ENCODE measurements around the gene XRCC4. TPM values are rescaled to one million over a fixed set of nuclear protein-coding genes. Genes with fewer than 3 reads are reported as not detected.
"Not testable (repeated sequence)": the region's sequence is repeated elsewhere in the genome, so short reads cannot be mapped to it uniquely, and the experiment has no call there.

XRCC4 gene
- total RNA-seq, 2 experiments from 2014 or later, result 9.5 to 11.6 TPM

DNA sequence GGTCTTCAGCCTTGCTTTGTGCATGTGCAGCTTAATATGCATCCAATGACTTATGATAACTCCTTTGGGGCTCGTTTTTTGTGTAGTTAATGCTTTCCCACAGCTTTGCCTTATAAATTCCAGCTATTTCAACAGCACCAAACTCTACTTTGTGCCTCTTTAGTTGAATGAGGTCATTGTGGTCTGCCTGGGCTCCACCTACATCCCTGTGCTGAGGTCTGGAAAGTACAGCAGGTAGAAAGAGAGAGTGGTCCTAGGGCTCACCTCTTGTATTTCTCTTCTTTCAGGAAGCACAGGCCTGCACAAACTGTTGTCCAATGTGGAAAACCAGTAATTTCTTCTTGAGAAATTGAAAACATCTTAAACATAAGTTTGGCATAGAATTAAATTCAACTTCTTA, 167.2 kb downstream of the XRCC4 start:
- POLR2A ChIA-PET, result no interaction called here
- H3K4me3 Mint-ChIP-seq, result no peak overlapping the region
- H3K36me3 Mint-ChIP-seq (ENCODE audit: low read depth), result peaks cover 2% of the 10 kb centered on the region
- no peak for DNase-seq
- no peaks in the 10 kb centered on the region for H3K4me1 Mint-ChIP-seq
- H3K27ac Mint-ChIP-seq, result no peak overlapping the region
- no peaks in the 10 kb centered on the region for H3K9me3 Mint-ChIP-seq
- CTCF ChIA-PET, result no interaction called here
- no peaks in the 10 kb centered on the region for H3K27me3 Mint-ChIP-seq

DNA sequence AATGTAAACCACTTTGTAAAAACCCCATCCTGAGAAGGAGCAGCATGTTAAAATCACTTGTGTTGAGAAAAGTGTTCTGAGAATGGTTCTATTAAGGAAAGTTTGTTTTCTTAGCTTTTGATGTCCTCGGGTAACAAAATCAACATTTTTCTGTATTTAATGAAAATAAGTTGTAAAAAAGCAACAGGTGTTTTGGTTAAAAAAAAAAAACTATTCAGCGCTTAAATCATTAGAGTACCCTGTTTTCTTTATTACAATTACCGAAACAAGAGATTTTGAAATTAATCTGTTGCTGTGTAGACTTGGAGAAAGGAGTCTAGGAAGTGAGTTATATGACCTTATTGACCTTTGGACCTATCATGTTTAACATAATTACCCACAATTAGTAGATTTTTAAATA, 167.7 kb downstream of the XRCC4 start:
- no peaks in the 10 kb centered on the region for H3K4me1 Mint-ChIP-seq
- H3K9me3 Mint-ChIP-seq, result no peaks in the 10 kb centered on the region
- DNase-seq, result no peak
- ChIA-PET POLR2A (no interaction called here), CTCF (no interaction called here)
- H3K36me3 Mint-ChIP-seq (ENCODE audit: low read depth), result peaks cover 2% of the 10 kb centered on the region
- H3K27me3 Mint-ChIP-seq, result no peaks in the 10 kb centered on the region
- no peak overlapping the region for H3K27ac Mint-ChIP-seq
- H3K4me3 Mint-ChIP-seq, result no peak overlapping the region

DNA sequence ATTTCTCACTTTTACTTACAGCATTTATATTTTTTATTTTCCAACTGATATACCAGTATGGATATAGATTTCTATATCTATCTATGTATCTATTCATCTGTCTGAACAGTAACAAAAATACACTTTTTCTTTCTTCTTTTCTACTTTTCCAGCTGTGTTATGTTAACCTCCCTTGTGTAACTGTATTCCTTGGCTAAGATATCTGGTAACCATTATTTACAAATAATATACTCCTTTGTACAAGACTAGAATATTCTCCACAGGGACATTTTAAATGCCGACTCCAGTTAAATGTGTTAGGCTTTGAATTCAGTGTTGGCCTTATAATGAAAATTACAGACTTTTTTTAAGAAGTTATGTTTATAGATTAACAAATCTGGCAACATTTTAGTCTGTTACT, 168.7 kb downstream of the XRCC4 start:
- no peak for DNase-seq
- Mint-ChIP-seq H3K9me3 (no peaks in the 10 kb centered on the region), H3K4me3 (no peak overlapping the region), H3K27me3 (no peaks in the 10 kb centered on the region), H3K36me3 (ENCODE audit: low read depth) (peaks cover 2% of the 10 kb centered on the region), H3K27ac (no peak overlapping the region), H3K4me1 (no peaks in the 10 kb centered on the region)
- ChIA-PET POLR2A (no interaction called here), CTCF (no interaction called here)

DNA sequence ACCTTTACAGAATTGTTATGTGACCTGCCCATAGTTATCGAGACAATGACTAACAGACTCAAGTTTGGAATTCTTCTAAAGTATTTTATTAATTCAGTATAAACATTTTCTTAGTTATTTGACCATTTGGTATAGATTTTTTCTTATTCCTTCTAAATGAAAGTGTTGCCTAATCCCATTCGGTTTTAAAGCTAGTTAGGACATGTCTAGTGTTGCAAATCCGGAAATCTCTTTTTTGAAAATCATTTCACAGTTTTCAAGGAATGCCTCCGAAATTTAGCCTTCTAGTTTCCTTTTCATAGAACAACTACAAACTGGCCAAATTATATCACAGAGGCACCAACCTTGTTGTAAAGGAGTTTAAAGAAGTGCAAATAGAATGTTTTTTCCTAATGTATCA, 171.8 kb downstream of the XRCC4 start:
- no peak for DNase-seq
- ChIA-PET POLR2A (interaction anchor here (0.6 kb wide), 1 partner anchor 172 kb away, joined by 3 read pairs; the partner anchor contains the start of gene XRCC4), CTCF (no interaction called here)
- Mint-ChIP-seq H3K9me3 (no peaks in the 10 kb centered on the region), H3K4me3 (no peak overlapping the region), H3K36me3 (ENCODE audit: low read depth) (no peaks in the 10 kb centered on the region), H3K27me3 (no peaks in the 10 kb centered on the region), H3K27ac (no peak overlapping the region), H3K4me1 (no peaks in the 10 kb centered on the region)

DNA sequence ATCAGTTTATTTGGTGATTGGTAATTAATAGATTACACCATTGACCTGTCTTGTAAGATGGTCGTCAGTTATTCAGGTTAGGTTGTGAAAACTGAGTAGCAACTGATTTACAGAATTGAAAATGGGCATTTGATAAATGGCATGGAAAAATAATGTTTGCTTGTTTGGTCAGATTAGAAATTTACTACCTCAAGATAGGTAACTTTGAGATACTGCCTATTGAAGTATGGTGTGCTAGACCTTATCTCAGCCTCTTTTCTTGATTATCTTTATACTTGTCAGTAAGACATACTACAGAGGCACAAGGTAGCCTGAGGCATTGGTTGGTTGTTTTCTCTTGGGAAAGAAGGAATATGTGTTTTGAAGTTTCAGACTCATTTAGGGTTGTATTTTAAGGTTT, 174.5 kb downstream of the XRCC4 start:
- H3K4me3 Mint-ChIP-seq, result no peak overlapping the region
- no peaks in the 10 kb centered on the region for H3K27me3 Mint-ChIP-seq
- H3K36me3 Mint-ChIP-seq (ENCODE audit: low read depth), result no peaks in the 10 kb centered on the region
- no peak for DNase-seq
- H3K27ac Mint-ChIP-seq, result no peak overlapping the region
- H3K4me1 Mint-ChIP-seq, result no peaks in the 10 kb centered on the region
- H3K9me3 Mint-ChIP-seq, result no peaks in the 10 kb centered on the region
- ChIA-PET POLR2A (no interaction called here), CTCF (no interaction called here)

DNA sequence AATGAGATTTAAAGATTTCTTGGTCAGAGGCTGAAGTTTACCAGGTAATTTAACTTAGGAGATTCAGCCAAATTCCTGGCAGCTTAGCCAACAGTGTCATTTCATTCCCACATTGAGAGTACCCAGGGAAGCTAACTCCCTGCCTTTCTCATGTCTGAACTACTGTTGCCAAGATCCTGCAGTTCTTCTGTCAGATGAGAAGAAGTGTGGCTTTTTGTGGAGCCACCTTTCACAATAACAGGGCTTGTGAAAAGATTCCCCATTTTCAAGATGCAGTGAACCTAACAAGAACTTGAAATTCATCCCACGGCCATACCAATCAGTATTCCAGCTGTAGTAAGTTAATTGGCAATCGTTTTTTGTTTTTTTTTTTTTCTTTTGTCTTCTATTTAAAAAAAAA, 176.4 kb downstream of the XRCC4 start:
- Mint-ChIP-seq H3K36me3 (ENCODE audit: low read depth) (no peaks in the 10 kb centered on the region), H3K27ac (no peak overlapping the region), H3K4me1 (no peaks in the 10 kb centered on the region), H3K4me3 (no peak overlapping the region), H3K27me3 (no peaks in the 10 kb centered on the region), H3K9me3 (no peaks in the 10 kb centered on the region)
- ChIA-PET CTCF (no interaction called here), POLR2A (no interaction called here)
- DNase-seq, result no peak

DNA sequence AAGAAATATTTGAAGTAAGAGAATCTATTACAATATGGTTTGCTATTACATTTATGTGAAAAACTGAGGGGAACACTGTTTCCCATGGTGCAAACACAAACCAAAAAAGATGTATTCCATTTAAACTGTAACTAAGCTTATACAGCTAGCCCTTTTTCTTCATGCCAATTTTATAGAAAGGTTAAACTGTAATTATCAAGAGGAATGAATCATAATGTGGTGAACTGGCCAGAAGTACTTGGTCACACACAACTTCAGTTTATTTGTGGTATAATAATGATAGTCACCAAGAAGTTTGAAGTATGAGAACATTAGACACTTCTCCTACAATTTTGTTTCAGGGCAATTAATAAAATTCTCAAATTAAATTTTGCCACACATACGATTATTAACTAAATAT, 177.9 kb downstream of the XRCC4 start:
- H3K4me3 Mint-ChIP-seq, result no peak overlapping the region
- ChIA-PET CTCF (no interaction called here), POLR2A (no interaction called here)
- no peaks in the 10 kb centered on the region for H3K9me3 Mint-ChIP-seq
- H3K27me3 Mint-ChIP-seq, result no peaks in the 10 kb centered on the region
- H3K27ac Mint-ChIP-seq, result no peak overlapping the region
- no peaks in the 10 kb centered on the region for H3K36me3 Mint-ChIP-seq (ENCODE audit: low read depth)
- no peaks in the 10 kb centered on the region for H3K4me1 Mint-ChIP-seq
- DNase-seq, result no peak

DNA sequence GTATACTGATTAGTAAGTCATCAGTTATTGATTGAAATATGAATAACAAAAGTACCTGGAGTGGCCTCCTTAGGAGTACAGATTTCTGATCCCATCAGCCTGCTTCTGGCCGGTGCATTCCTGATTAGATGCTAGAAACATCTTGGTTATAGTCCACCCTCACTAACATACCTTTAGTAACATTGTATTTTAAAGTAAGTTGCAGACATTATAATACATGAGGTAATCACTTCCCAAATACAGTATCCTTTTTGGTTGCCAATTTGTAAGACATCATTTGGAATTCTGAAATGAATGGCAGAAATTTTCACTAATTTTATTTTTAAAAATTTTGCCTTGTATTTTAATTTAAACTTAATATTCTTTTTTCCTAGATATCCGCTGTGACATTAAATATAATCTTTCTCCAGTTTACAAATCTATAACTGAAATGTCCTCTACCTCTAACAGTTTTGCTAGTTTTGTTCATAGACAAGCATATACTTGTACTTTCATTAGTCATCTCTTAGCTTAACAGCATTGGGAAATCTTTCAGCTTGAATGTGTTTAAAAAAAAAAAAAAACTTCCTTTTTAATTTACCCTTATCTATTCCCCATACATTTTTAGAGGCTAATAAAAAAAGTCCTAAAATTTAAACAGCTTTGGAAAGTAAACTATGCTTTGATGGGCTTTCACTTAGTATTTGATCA, 178.9 kb downstream of the XRCC4 start:
- DNase-seq, result no peak
- Mint-ChIP-seq H3K27me3 (no peaks in the 10 kb centered on the region), H3K36me3 (ENCODE audit: low read depth) (no peaks in the 10 kb centered on the region), H3K4me1 (no peaks in the 10 kb centered on the region), H3K27ac (no peak overlapping the region), H3K4me3 (no peak overlapping the region), H3K9me3 (no peaks in the 10 kb centered on the region)
- ChIA-PET POLR2A (no interaction called here), CTCF (no interaction called here)

DNA sequence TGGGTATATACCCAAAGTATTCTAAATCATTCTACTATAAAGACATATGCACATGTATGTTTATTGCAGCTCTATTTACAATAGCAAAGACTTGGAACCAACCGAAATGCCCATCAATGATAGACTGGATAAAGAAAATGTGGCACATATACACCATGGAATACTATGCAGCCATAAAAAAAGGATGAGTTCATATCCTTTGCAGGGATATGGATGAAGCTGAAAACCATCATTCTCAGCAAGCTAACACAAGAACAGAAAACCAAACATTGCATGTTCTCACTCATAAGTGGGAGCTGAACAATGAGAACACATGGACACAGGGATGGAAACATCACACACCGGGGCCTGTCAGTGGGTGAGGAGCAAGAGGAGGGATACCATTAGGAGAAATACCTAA, 180.3 kb downstream of the XRCC4 start:
- CTCF ChIA-PET; DNase-seq; H3K4me1 Mint-ChIP-seq; H3K4me3 Mint-ChIP-seq; H3K36me3 Mint-ChIP-seq (ENCODE audit: low read depth); H3K9me3 Mint-ChIP-seq; H3K27me3 Mint-ChIP-seq; POLR2A ChIA-PET; H3K27ac Mint-ChIP-seq: not testable (repeated sequence)

DNA sequence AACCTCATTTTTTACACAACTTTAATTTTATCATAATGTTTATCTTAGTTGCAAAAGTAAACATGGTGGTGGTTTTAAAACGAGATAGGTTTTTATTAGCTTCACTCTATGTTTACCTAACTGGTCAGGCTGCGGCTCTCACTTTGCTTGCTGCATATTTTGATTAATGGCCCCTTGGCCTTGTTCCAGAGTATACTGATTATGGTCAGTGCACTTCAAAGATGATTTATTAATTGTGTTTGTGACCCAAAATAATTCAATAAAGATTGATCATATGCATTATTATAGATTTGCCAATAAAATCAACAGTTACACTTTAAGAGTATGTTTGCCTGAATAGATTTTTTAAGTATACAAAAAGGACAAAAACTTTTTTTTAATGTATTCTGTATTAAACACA, 188.0 kb downstream of the XRCC4 start:
- Mint-ChIP-seq H3K4me3 (no peak overlapping the region), H3K27me3 (no peaks in the 10 kb centered on the region), H3K9me3 (no peaks in the 10 kb centered on the region), H3K4me1 (no peaks in the 10 kb centered on the region), H3K36me3 (ENCODE audit: low read depth) (no peaks in the 10 kb centered on the region), H3K27ac (no peak overlapping the region)
- DNase-seq, result no peak
- CTCF ChIA-PET, result no interaction called here
- POLR2A ChIA-PET, result no interaction called here

DNA sequence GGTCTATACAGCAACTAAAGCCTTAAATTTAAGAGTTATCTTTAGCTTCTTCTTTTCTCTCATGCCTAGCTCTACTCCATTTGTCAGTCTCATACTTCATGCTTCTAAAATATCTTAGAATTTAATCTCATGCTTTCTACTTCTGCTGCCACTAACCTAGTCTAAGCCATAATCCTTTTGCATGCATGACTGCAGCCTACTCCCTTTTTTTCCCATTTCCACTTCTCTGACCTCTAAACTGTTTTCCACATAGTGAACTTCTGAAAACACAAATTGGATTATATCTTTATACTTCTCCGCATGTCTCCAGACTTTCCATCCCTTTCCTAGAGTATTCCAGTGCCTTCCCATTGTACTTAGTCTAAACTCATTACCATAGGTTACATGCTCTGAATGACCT, 193.0 kb downstream of the XRCC4 start:
- Mint-ChIP-seq H3K27me3 (no peaks in the 10 kb centered on the region), H3K36me3 (ENCODE audit: low read depth) (no peaks in the 10 kb centered on the region), H3K4me3 (no peak overlapping the region), H3K9me3 (peaks cover 9% of the 10 kb centered on the region), H3K4me1 (no peaks in the 10 kb centered on the region), H3K27ac (no peak overlapping the region)
- CTCF ChIA-PET, result no interaction called here
- POLR2A ChIA-PET, result no interaction called here
- no peak for DNase-seq

DNA sequence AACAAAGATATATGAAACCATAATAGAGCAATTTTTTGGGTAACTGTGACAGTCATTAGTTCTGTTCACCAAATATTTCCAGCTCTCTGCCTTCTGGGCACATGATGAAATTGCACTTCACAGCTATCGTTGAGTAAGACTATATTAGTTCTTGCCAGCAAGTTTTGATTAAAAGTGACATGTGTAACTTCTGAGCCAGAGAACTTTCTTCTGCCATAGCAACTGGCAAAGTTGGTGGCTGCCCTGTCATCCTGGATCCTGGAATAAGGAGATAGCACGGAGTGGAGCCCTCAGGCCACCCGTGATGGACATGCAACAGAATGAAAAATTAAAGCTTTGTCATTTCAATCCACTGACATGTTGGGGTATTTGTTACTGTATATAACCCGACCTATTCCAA, 199.8 kb downstream of the XRCC4 start:
- no peak overlapping the region for H3K4me3 Mint-ChIP-seq
- no peak for DNase-seq
- no peaks in the 10 kb centered on the region for H3K4me1 Mint-ChIP-seq
- H3K27me3 Mint-ChIP-seq, result no peaks in the 10 kb centered on the region
- peaks cover 9% of the 10 kb centered on the region for H3K9me3 Mint-ChIP-seq
- CTCF ChIA-PET, result no interaction called here
- H3K27ac Mint-ChIP-seq, result no peak overlapping the region
- POLR2A ChIA-PET, result no interaction called here
- H3K36me3 Mint-ChIP-seq (ENCODE audit: low read depth), result no peaks in the 10 kb centered on the region

DNA sequence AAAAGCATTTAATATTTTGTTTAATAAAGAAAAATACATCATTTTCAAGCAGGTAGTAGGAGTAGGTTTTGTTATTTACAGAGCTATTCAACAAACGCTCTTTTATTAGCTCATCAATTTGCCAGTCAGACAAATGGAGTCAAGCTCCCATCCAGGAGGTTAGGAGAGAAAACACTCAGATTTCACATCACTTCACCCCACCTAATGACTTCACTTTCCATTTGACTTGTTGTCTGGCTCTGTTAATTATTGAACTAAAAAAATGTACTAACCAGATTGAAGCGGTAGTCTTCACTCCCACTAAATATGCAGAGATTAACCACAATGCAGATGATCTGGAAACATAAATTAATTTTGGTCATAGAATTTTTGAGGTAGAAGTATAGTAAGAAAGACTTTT, 200.6 kb downstream of the XRCC4 start:
- Mint-ChIP-seq H3K27me3 (no peaks in the 10 kb centered on the region), H3K4me1 (no peaks in the 10 kb centered on the region), H3K36me3 (ENCODE audit: low read depth) (no peaks in the 10 kb centered on the region), H3K9me3 (peaks cover 9% of the 10 kb centered on the region), H3K4me3 (no peak overlapping the region), H3K27ac (no peak overlapping the region)
- DNase-seq, result no peak
- CTCF ChIA-PET, result no interaction called here
- POLR2A ChIA-PET, result no interaction called here

DNA sequence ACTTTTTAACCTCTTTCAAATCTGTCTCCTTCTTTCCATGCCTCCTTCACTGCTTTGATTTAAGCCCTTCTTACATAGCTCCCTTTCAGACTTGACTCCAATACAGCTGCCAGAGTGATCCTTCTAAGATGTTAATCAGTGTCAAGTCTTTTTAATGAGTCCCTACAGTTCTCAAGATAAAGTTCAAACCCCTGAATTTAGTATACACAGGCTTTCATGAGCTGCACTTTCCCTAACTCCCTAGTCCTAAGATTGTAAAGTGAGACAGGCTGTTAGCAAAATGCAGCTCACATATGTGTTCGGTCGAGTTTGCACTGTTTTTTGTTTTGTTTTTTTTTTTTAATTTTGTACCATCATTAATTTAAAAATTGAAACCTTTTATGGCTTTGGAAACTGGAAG, 203.8 kb downstream of the XRCC4 start:
- H3K27ac Mint-ChIP-seq, result no peak overlapping the region
- no peaks in the 10 kb centered on the region for H3K27me3 Mint-ChIP-seq
- POLR2A ChIA-PET, result no interaction called here
- CTCF ChIA-PET, result no interaction called here
- no peak for DNase-seq
- no peaks in the 10 kb centered on the region for H3K9me3 Mint-ChIP-seq
- H3K4me1 Mint-ChIP-seq, result no peaks in the 10 kb centered on the region
- no peaks in the 10 kb centered on the region for H3K36me3 Mint-ChIP-seq (ENCODE audit: low read depth)
- H3K4me3 Mint-ChIP-seq, result no peak overlapping the region

DNA sequence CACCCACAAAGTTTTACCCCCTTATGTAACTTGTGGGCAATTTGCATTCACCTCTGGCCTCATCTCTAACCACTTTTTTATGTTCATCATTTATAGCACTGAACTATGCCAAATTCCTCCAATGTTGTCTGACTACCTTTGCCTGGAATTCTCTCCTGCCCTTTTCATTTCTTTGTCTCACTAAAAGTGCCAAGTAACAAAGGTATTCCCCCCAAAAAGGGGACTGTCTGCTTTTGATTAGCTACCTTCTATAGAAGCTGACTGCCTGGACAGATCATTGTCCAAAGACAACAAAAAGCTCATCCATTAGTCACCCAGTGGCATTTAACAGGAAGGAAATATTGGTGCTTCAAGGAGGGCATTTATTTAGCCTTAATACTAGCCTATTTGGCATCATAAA, 204.3 kb downstream of the XRCC4 start:
- Mint-ChIP-seq H3K4me1 (no peaks in the 10 kb centered on the region), H3K9me3 (no peaks in the 10 kb centered on the region), H3K36me3 (ENCODE audit: low read depth) (no peaks in the 10 kb centered on the region), H3K27me3 (no peaks in the 10 kb centered on the region), H3K27ac (no peak overlapping the region), H3K4me3 (no peak overlapping the region)
- ChIA-PET POLR2A (no interaction called here), CTCF (no interaction called here)
- DNase-seq, result no peak

Data from activated CD4-positive, alpha-beta T cell treated with anti-CD3 and anti-CD28 coated beads, Interleukin-2, amount 10 ng/mL, durations not matched to agents 7 days and 5 days (primary cell).